RWPE1 (cell line): ENCODE data around the gene XKR8.
"Not testable (repeated sequence)": the region's sequence is repeated elsewhere in the genome, so short reads cannot be mapped to it uniquely, and the experiment has no call there.

Experiments used
- CTCF ChIA-PET: fragments of 350-600 bp; sonication (Branson Sonifier 250); formaldehyde crosslinking; extraction: SDS; loops from one replicate; lab custom pipeline; 2021; lab: Yijun Ruan, JAX
- POLR2A ChIA-PET: fragments of 400-600 bp; formaldehyde crosslinking; extraction: SDS; loops from one replicate; lab custom pipeline; 2020; ENCODE audit warnings: antibody characterized with exemption; ENCODE audit not compliant: low non-redundant PET; lab: Yijun Ruan, JAX
- DNase-seq: peaks from one replicate; pipeline ENCODE4 v3.0.0; 2012; ENCODE audit warnings: low spot score
- H3K27ac ChIP-seq: fragments of 450-650 bp; 2 replicates; pipeline ENCODE4 v1.5.1; 2017
- CTCF ChIP-seq: fragments of 450-650 bp; conservative IDR thresholded peaks from 2 replicates; pipeline ENCODE4 v1.5.1; 2017; ENCODE audit warnings: low read depth, mild to moderate bottlenecking

Gene XKR8

GRCh38 chr1:27992276-27992675 is 32.5 kb downstream of the XKR8 start:
- POLR2A ChIA-PET: no interaction called here

DNA sequence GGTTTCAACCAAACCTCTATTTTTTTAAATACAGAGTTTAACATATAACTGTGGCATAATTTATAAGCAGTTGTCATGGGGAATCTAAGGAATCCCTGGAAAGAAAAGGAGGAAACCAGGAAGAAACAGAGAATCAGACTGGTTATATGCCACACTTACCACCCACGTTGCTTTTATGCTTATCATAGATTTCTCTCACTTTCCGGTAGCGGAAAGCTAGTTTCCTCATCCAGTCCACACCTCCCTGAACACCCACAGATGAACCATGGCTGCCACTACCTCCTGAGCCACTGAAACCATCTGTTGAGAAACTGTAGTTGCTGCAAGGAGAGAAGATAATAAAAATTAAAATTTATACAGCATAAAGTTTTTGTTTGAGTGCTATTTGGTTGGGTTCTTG is 33.5 kb downstream of the XKR8 start:
- ChIA-PET POLR2A (interaction anchor here (0.5 kb wide), 1 partner anchor 10 kb away, joined by 3 read pairs; no protein-coding TSS in a partner anchor), CTCF (interaction anchor here (1.0 to 1.4 kb wide), 2 partner anchors 14 to 136 kb away, joined by 3 to 4 read pairs; no protein-coding TSS in a partner anchor)
- H3K27ac ChIP-seq: no peak overlapping the region
- DNase-seq: no peak
- TF ChIP-seq CTCF: no peak

More at GRCh38 chr1:27992276-27992675, 32.5 kb downstream of the XKR8 start:
- no peak overlapping the region for H3K27ac ChIP-seq
- no peak for TF ChIP-seq CTCF
- DNase-seq: no peak
- CTCF ChIA-PET: interaction anchor here (0.6 to 1.0 kb wide), 2 partner anchors 13 to 402 kb away, joined by 3 read pairs; no protein-coding TSS in a partner anchor

DNA sequence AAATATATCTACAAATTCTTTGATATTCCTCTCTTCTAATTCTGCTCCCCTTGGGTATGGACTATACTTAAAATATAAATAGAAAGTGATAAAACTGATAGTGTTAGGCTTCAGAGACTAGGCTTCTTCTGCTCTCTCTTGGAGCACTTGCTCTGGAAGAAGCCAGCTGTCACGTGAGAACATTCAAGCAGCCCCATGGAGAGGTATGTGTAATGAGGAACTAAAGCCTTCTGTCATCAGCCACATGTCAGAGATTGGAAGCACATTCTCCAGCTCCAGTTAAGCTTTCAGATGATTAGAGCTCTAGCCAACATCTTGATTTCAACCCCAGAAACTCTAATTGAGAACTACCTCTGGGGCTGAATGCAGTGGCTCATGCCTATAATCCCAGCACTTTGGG is 34.3 kb downstream of the XKR8 start:
- no peak for TF ChIP-seq CTCF
- CTCF ChIA-PET: interaction anchor here (1.4 kb wide), 1 partner anchor 136 kb away, joined by 4 read pairs; no protein-coding TSS in a partner anchor

DNA sequence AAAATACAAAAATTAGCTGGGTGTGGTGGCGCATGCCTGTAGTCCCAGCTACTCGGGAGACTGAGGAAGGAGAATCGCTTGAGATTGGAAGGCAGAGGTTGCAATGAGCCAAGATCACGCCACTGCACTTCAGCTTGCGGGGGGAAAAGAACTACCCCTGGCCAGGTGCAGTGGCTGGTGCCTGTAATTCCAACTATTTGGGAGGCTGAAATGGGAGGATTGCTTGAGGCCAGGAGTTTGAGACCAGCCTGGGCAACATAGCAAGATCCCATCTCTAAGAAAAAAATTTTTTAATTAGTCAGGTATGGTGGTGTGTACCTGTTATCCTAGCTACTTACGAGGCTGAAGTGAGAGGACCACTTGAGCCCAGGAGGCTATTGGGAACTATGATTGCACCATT is 34.8 kb downstream of the XKR8 start:
- CTCF ChIA-PET: interaction anchor here (1.4 kb wide), 1 partner anchor 137 kb away, joined by 4 read pairs; no protein-coding TSS in a partner anchor
- DNase-seq, H3K27ac ChIP-seq, POLR2A ChIA-PET: not testable (repeated sequence)

More for the DNA sequence above, 34.3 kb downstream of the XKR8 start:
- no peak for DNase-seq
- H3K27ac ChIP-seq: no peak overlapping the region
- POLR2A ChIA-PET: interaction anchor here (0.5 kb wide), 1 partner anchor 9 kb away, joined by 3 read pairs; no protein-coding TSS in a partner anchor

GRCh38 chr1:27999055-27999454 is 39.3 kb downstream of the XKR8 start:
- ChIA-PET CTCF (no interaction called here), POLR2A (no interaction called here)
- DNase-seq: no peak
- H3K27ac ChIP-seq: no peak overlapping the region
- no peak for TF ChIP-seq CTCF

- ChIA-PET POLR2A (no interaction called here), CTCF (no interaction called here)
- no peak for DNase-seq
- no peak for TF ChIP-seq CTCF
- no peak overlapping the region for H3K27ac ChIP-seq
Observed at GRCh38 chr1:28002600-28002999, 42.8 kb downstream of the XKR8 start.

GRCh38 chr1:28003117-28003516 is 43.3 kb downstream of the XKR8 start:
- CTCF ChIA-PET: interaction anchor here (0.6 kb wide), 1 partner anchor 58 kb away, joined by 4 read pairs; no protein-coding TSS in a partner anchor
- not testable (repeated sequence) for H3K27ac ChIP-seq, DNase-seq
- POLR2A ChIA-PET: interaction anchor here (0.7 kb wide), 1 partner anchor 9 kb away, joined by 3 read pairs; no protein-coding TSS in a partner anchor
